KOPT-K1 (cell line): Measurements from ENCODE around the gene FOXD4.
"Not testable (repeated sequence)": the region's sequence is repeated elsewhere in the genome, so short reads cannot be mapped to it uniquely, and the experiment has no call there.

ENCODE experiments used
- H3K27ac ChIP-seq: fragments of 200-600 bp; sonication (generic); 2 replicates; pipeline ENCODE4 v1.5.1; 2016; ENCODE audit warnings: antibody characterized with exemption, mild to moderate bottlenecking, low read depth, low read length; ENCODE audit not compliant: poor library complexity, severe bottlenecking
- H3K36me3 ChIP-seq: fragments of 200-600 bp; sonication (generic); 2 replicates; pipeline ENCODE4 v1.5.1; 2017; ENCODE audit warnings: antibody characterized with exemption, mild to moderate bottlenecking, low read length, moderate library complexity; ENCODE audit not compliant: insufficient read depth
- H3K9me3 ChIP-seq: fragments of 200-600 bp; sonication (generic); 2 replicates; pipeline ENCODE4 v1.5.1; 2017; ENCODE audit warnings: antibody characterized with exemption, low read length, mild to moderate bottlenecking; ENCODE audit not compliant: insufficient read depth, poor library complexity, severe bottlenecking

FOXD4 gene

DNA sequence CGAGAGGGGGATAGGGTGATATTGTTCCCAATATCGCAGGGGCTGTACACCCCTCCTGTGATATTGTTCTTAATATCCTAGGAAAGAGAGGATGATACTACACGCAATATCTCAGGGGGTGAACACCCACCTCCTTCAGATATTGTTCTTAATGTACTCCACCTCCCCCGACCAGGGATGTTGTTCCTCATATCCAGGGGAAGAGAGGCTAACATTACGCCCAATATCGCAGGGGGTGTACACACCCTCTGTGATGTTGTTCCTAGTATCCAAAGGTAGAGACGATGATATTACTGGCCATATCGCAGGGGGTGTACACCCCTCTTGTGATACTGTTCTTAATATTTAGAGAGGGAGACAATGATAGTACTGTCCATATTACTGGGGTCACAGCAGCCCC is 12.2 kb downstream of the FOXD4 start:
- H3K27ac ChIP-seq, H3K36me3 ChIP-seq, H3K9me3 ChIP-seq: not testable (repeated sequence)

DNA sequence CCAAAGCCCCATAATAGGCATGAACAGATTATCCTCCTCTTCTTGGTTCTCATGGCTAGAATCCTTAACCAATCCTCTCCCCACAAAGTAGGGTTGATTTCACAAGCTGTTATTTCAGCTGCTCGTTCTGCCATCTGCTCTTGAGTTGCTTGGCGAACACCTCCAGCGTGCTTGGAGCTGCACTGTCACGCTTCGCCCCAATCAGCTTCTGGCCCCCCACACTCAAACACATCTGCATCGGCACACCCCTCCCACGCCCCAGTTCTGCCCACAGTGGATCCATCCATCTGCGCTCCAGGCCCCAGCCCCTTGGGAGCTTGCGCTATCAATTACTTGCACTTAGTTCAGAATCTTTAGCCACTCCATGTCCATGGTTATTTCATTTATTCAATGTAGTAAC is 17.8 kb downstream of the FOXD4 start:
- not testable (repeated sequence) for H3K27ac ChIP-seq, H3K9me3 ChIP-seq

DNA sequence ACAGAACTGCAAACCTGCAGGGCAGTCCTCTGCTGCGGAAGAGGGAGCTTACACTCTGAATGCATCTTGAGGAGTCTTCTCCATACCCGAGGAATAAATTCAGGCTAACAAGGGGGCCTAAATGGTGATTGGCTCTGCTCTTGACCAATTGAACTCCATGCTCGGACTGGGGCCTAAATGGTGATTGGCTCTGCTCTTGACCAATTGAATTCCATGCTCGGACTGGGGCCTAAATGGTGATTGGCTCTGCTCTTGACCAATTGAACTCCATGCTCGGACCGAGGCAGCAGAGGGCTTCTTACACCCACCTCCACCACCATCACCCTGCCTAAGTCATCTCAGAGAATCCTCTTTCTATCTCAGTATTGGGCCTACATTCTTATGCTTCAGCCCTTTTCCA is 18.4 kb downstream of the FOXD4 start:
- H3K27ac ChIP-seq, H3K9me3 ChIP-seq, H3K36me3 ChIP-seq: not testable (repeated sequence)

More for the DNA sequence above, 17.8 kb downstream of the FOXD4 start:
- not testable (repeated sequence) for H3K36me3 ChIP-seq

DNA sequence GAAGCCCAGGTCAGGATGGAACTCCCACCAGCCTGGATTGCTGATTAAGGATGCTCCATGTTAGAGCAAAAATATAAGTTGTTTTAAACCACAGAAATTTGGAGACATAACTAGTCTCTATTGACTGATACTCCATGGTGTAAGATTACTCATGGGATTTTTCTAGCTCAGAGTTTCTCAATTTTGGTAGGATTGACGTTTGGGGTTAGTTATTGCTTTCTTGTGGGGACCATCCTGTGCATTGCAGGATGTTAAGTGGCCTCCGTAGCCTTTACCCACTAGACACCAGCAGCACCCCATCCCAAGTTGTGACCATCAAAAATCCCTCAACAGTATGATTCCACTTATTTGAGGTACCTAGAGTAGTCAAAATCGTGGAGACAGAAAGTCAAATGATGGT is 19.4 kb downstream of the FOXD4 start:
- not testable (repeated sequence) for H3K9me3 ChIP-seq, H3K36me3 ChIP-seq, H3K27ac ChIP-seq

DNA sequence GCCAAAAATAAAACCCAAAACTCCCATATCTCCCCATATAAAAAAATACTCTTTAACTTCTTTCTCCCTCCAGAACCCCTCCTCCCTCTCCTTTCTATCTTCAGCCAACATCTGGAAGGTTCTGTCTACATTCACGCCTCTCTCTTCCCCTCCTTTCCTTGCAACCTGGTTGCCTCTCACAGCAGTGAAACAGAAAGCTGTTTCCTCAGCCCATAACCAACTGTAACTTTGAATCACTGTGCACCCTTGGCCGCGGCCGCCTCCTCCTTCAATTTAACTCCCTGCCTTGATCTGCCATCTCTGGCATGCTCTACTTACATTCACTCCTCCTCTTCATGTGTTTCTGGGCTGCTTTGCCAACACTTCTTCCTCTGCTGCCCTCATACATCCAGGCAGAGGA is 23.2 kb downstream of the FOXD4 start:
- not testable (repeated sequence) for H3K27ac ChIP-seq, H3K9me3 ChIP-seq, H3K36me3 ChIP-seq

DNA sequence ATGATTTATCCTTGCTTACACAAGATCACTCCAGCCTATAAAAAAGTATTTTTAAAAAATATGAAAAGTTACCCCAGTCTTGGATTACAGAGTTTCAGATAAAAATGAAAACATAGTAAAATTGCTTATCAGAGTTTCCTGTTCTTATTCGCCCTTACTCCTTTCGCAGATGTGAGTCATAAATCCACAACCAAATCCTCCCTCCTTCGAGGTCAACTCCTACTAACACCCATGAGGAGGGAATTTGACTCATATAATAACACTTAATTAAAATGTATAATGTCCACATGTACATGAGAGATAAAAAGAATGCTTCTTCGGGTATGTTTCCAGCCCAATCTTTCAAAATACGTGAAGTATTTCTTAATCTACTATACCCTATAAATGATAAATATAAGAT is 23.9 kb downstream of the FOXD4 start:
- H3K27ac ChIP-seq, H3K9me3 ChIP-seq, H3K36me3 ChIP-seq: not testable (repeated sequence)

DNA sequence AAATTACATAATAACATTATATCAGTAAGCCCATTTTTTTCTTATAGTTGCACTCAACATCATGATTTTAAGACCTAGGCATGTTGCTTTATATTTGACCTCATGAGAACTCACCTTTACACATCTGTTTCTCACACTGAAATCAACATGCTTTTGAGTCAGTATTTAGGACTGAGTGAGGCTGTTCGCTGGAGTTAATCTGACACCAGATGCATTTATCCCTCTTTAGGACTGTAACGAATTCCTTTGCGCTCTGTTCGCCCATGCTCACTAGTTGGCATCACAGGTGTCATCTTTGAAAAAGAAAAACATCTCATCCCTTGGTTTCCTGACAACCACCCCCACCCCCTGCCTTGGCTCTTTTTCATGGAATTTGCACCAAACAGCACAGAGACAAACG is 24.3 kb downstream of the FOXD4 start:
- not testable (repeated sequence) for H3K27ac ChIP-seq, H3K36me3 ChIP-seq, H3K9me3 ChIP-seq

DNA sequence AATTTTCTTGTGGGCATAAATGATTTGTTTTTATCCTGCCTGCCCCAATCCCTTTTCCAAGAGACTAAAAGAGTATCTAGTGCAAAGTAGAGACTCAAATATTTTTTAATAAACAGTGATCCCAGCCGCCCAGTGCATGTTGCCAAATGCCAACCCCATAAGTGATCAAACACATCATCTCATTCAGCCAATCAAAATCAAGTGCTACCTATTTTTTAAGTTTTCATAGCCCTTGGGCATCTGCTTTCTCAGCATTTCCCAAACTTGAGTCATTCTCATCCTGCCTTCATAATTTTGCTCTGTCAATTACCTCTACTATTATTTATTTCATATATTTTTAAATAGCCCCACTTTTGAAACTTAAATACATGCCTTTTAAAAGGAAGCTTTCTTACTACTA is 27.4 kb downstream of the FOXD4 start:
- H3K27ac ChIP-seq, H3K36me3 ChIP-seq, H3K9me3 ChIP-seq: not testable (repeated sequence)

DNA sequence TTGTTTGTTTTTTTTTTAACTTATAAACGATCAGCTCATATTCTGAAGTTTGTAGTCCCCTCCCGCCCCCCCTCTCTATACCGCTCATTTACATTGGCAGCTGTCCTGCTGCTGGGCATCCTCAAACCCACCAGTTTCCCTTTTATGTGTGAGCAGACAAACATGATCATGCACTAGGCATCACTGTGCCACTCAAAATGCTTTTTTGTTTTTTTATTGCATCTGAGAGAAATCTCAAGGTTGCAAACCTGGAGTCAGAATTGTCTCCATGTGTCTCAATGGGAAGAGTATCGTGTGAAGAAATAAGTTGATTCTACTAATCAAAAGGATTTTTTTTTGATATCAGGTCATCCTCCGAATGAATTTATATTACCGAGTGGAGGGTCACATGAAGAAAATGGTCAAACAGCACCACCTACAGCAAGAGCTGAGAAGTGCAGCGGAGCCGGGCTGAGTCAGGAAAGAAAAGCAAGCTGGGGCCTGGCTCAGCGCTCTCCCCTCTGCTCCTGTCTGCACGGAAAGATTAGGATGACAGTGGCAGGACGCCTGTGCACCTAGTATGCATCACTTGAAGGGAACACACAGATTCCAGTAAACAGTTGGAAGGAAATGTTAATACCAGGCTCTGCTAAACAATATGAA is 29.7 kb downstream of the FOXD4 start:
- not testable (repeated sequence) for H3K27ac ChIP-seq, H3K36me3 ChIP-seq

DNA sequence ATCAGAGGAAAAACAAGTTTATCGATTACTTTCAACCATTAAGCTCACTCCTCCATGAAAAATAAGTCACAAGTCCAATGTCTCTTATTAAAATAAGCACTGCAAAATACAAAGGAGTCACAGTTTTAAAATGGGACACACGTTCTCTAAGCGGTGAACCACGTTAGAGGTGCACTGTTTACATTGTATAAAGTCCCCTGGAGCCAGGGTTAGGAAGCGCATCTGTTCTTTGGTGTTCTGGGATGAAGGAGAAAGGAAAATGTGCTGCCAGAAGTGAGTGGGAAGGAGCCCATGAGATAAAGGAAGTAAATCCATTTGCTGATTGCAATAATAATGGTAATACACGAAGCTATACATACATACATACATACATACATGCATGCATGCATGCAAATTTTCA is 30.4 kb downstream of the FOXD4 start:
- not testable (repeated sequence) for H3K36me3 ChIP-seq, H3K9me3 ChIP-seq, H3K27ac ChIP-seq

More for the DNA sequence above, 29.7 kb downstream of the FOXD4 start:
- H3K9me3 ChIP-seq = not testable (repeated sequence)

DNA sequence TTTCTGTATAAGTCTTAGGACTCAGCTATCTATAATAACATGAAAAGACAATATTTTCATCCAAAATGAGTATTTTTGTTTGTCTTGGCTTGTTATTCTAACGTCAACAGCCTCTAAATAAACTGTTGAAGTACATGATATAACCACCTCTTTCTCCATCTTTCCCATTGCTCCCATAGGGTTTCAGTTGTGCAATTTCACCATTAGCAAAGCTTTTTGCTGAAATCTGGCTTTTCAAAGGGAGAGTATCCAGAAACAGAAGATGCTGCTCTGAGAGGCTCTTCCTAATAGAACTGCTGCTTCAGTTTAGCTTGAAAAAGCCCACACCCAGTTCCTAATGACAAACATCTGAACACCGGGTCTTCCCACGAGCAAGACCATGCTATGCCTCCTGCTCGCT is 31.1 kb downstream of the FOXD4 start:
- not testable (repeated sequence) for H3K27ac ChIP-seq, H3K9me3 ChIP-seq, H3K36me3 ChIP-seq

DNA sequence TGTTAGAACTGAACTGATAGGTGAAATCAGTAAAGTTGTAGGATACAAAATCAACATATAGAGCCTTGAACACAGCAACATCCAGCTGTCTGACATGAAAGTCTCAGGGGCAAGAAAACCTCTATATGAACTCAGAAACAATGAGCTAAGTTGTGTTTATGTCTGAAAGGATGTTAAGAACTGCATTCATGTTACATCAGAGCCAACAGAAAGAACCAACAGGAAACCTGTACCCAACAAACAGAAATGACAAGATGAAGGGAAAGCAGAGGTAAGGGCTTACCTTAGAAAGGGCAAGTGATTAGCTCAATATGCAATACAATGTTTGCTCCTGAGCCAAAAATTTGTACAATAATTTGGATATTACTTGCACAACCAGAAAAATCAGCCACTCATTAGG is 31.5 kb downstream of the FOXD4 start:
- H3K9me3 ChIP-seq, H3K27ac ChIP-seq, H3K36me3 ChIP-seq: not testable (repeated sequence)

DNA sequence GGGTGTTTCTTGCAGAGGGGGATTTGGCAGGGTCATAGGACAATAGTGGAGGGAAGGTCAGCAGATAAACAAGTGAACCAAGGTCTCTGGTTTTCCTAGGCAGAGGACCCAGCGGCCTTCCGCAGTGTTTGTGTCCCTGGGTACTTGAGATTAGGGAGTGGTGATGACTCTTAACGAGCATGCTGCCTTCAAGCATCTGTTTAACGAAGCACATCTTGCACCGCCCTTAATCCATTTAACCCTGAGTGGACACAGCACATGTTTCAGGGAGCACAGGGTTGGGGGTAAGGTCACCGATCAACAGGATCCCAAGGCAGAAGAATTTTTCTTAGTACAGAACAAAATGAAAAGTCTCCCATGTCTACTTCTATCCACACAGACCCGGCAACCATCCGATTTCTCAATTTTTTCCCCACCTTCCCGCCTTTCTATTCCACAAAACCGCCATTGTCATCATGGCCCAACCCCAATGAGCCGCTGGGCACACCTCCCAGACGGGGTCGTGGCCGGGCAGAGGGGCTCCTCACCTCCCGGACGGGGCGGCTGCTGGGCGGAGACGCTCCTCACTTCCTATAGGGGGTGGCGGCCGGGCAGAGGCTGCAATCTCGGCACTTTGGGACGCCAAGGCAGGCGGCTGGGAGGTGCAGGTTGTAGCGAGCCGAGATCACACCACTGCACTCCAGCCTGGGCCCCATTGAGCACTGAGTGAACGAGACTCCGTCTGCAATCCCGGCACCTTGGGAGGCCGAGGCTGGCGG is 35.1 kb downstream of the FOXD4 start:
- H3K27ac ChIP-seq, H3K9me3 ChIP-seq, H3K36me3 ChIP-seq: not testable (repeated sequence)

DNA sequence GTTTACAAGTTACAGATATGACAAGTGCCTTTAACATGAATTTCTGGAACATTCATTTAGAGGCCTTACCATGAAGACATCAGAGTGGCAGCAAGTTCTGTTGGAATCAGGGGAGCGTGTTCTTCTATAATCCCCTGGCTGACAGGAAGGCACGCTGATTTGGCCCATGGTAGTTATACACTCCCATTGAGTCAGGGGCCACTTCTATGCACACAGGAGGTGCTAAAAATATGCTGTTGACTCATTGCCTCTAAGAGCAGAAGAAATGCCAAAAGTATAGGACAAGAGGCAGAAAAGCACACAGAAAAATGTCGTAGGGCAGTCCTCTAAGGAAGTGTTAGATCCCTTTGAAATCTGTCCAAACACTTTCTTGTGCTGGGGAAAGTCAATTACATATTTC is 39.9 kb downstream of the FOXD4 start:
- not testable (repeated sequence) for H3K27ac ChIP-seq, H3K9me3 ChIP-seq

DNA sequence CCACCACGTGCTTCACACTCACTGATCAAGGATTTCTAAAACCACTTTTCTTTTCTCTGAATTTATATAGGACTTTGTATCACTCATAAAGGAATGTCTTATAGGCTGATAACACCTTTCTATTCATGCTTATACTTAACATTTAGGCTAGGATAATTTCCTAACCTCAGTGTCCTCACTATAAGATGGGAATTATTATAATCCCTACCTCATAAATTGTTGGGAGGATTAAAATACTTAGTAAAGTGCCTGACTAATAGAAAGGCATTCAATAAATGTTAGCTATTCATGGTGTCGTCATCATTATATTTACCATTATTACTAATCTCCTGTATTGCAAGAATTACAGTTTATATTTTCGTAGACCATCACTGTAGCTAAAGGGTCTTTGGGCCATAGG is 41.8 kb downstream of the FOXD4 start:
- not testable (repeated sequence) for H3K36me3 ChIP-seq, H3K9me3 ChIP-seq, H3K27ac ChIP-seq

More for the DNA sequence above, 39.9 kb downstream of the FOXD4 start:
- H3K36me3 ChIP-seq = not testable (repeated sequence)

DNA sequence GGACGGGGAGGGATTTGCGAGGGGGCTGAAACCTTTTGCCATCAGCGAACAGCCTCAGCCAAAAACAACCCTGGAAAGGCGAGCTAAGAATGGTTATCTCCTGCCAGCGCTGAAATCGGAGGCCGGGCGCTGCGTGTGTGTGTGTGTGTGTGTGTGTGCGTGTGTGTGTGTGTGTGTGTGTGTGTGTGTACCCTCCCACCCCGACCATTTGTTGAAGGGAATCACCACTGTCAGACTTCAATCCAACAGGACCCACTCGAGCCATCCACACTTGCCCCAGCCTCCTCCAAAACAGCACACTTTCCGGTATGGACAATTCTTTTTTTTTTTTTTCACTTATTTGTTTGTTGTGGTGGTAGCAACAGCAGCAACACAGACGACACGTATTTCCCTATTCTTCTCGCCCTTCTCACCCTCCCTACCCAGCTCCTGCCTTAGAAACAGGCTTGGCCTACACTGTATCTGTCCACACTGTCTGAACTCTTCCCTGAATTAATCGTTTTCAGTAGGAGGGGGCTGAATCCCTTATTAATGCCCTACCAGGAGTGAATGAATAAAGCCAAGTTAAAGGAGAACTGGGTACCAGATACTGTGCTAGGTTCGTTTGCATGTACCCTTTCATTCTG is 44.2 kb downstream of the FOXD4 start:
- not testable (repeated sequence) for H3K27ac ChIP-seq

More for the DNA sequence above, 44.2 kb downstream of the FOXD4 start:
- not testable (repeated sequence) for H3K36me3 ChIP-seq, H3K9me3 ChIP-seq
